Measurements from ENCODE around the gene UBE2J2.

DNA sequence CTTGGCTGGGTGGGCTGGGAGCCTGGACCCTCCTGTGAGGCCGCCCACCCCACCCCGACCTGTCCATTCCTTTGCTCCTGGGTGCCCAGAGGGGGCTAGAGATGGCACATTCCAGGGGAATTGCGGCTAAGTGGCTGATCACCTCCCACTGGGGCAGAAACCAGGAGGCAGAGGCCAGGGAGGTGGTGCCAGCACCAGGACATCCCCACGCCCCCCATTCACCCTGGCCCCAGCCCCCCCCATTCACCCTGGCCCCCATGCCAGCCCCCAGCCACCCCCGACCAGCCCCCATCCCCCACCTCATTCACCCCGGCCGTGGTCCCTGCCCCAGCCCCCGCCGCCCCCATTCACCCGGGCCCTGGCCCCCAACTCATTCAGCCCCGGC, 33.3 kb downstream of the UBE2J2 start:
- TF ChIP-seq, protein P1, sequence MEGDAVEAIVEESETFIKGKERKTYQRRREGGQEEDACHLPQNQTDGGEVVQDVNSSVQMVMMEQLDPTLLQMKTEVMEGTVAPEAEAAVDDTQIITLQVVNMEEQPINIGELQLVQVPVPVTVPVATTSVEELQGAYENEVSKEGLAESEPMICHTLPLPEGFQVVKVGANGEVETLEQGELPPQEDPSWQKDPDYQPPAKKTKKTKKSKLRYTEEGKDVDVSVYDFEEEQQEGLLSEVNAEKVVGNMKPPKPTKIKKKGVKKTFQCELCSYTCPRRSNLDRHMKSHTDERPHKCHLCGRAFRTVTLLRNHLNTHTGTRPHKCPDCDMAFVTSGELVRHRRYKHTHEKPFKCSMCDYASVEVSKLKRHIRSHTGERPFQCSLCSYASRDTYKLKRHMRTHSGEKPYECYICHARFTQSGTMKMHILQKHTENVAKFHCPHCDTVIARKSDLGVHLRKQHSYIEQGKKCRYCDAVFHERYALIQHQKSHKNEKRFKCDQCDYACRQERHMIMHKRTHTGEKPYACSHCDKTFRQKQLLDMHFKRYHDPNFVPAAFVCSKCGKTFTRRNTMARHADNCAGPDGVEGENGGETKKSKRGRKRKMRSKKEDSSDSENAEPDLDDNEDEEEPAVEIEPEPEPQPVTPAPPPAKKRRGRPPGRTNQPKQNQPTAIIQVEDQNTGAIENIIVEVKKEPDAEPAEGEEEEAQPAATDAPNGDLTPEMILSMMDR (IDR thresholded peaks at IDR 0.05; ENCODE audit: low read length) = no peak
- TF ChIP-seq EZH2 (IDR thresholded peaks at IDR 0.05; ENCODE audit: borderline replicate concordance, low read length) = no peak
